PC-9 (cell line): ENCODE data around the gene PXT1.

Source experiments
- EZH2 ChIP-seq: fragments of 200-600 bp; sonication (generic); IDR thresholded peaks from 2 replicates; pipeline ENCODE4 v1.8.0; 2017; ENCODE audit warnings: antibody characterized with exemption, low read depth
- TF ChIP-seq, protein P1 (sequence below): fragments of 200-600 bp; sonication (generic); conservative IDR thresholded peaks from 2 replicates; pipeline ENCODE4 v1.6.1; 2017; ENCODE audit warnings: mixed run types, antibody characterized with exemption, mild to moderate bottlenecking, moderate library complexity

DNA sequence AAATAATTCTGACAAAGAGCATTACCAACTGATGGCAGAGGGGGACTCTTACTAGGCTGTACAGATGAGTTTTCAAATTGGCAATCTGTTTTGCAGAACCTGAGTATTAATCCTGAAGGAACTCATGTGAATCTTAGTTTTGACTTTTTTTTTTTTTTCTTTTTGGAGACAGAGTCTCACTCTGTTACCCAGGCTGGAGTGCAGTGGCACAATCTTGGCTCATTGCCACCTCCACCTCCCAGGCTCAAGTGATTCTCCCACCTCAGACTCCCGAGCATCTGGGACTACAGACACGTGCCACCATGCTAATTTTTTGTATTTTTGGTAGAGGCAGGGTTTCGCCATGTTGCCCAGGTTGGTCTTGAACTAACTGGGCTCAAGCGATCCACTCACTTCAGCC, 49.4 kb upstream of the PXT1 start:
- TF ChIP-seq, protein P1, sequence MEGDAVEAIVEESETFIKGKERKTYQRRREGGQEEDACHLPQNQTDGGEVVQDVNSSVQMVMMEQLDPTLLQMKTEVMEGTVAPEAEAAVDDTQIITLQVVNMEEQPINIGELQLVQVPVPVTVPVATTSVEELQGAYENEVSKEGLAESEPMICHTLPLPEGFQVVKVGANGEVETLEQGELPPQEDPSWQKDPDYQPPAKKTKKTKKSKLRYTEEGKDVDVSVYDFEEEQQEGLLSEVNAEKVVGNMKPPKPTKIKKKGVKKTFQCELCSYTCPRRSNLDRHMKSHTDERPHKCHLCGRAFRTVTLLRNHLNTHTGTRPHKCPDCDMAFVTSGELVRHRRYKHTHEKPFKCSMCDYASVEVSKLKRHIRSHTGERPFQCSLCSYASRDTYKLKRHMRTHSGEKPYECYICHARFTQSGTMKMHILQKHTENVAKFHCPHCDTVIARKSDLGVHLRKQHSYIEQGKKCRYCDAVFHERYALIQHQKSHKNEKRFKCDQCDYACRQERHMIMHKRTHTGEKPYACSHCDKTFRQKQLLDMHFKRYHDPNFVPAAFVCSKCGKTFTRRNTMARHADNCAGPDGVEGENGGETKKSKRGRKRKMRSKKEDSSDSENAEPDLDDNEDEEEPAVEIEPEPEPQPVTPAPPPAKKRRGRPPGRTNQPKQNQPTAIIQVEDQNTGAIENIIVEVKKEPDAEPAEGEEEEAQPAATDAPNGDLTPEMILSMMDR, result no peak
- no peak for TF ChIP-seq EZH2
